SK-N-SH treated with all-trans-retinoic acid at 6 μM for 48 hours (cell line): ENCODE measurements around the gene OBP2A.

Experiments
- ATAC-seq: fragments of 200-7000 bp; cut with Tn5 transposase; 3 replicates; pipeline ENCODE4 v1.9.1; 2020; ENCODE audit warnings: mild to moderate bottlenecking, moderate library complexity
- CSDC2 ChIP-seq: fragments of 250-450 bp; sonication (Bioruptor Pico); IDR thresholded peaks from 2 replicates; pipeline ENCODE4 v1.5.0; 2020; ENCODE audit warnings: mild to moderate bottlenecking, moderate library complexity
- ISL1 ChIP-seq: fragments of 250-450 bp; sonication (Bioruptor Pico); IDR thresholded peaks from 2 replicates; pipeline ENCODE4 v2.1.2; 2022; ENCODE audit warnings: mild to moderate bottlenecking, moderate library complexity
- OSR1 ChIP-seq: fragments of 250-450 bp; sonication (Bioruptor Pico); IDR thresholded peaks from 2 replicates; pipeline ENCODE4 v1.8.0; 2022; ENCODE audit warnings: moderate library complexity, mild to moderate bottlenecking, inconsistent platforms
- PPARA ChIP-seq: fragments of 250-450 bp; sonication (Bioruptor Pico); IDR thresholded peaks from 2 replicates; pipeline ENCODE4 v1.5.0; 2020; ENCODE audit warnings: mild to moderate bottlenecking, borderline replicate concordance
- RARB ChIP-seq: fragments of 250-450 bp; sonication (Bioruptor Pico); IDR thresholded peaks from 2 replicates; pipeline ENCODE4 v1.8.0; 2021; ENCODE audit warnings: mild to moderate bottlenecking, moderate library complexity
- SNAI2 ChIP-seq: fragments of 250-450 bp; sonication (Bioruptor Pico); IDR thresholded peaks from 2 replicates; pipeline ENCODE4 v1.5.0; 2020; ENCODE audit warnings: mild to moderate bottlenecking, moderate library complexity
- TCF4 ChIP-seq: fragments of 250-450 bp; sonication (Bioruptor Pico); IDR thresholded peaks from 2 replicates; pipeline ENCODE4 v1.8.0; 2021; ENCODE audit warnings: mild to moderate bottlenecking, moderate library complexity, borderline replicate concordance
- ZC3H10 ChIP-seq: fragments of 250-450 bp; sonication (Bioruptor Pico); IDR thresholded peaks from 2 replicates; pipeline ENCODE4 v1.5.1; 2021; ENCODE audit warnings: mild to moderate bottlenecking, moderate library complexity
- ZFP3 ChIP-seq: fragments of 250-450 bp; sonication (Bioruptor Pico); IDR thresholded peaks from 2 replicates; pipeline ENCODE4 v1.5.0; 2020; ENCODE audit warnings: mild to moderate bottlenecking, moderate library complexity
- ZFP30 ChIP-seq: fragments of 450-650 bp; formaldehyde crosslinking; IDR thresholded peaks from 2 replicates; pipeline ENCODE4 v1.5.0; 2022; ENCODE audit warnings: mild to moderate bottlenecking, moderate library complexity
- ZNF565 ChIP-seq: fragments of 450-650 bp; formaldehyde crosslinking; conservative IDR thresholded peaks from 2 replicates; pipeline ENCODE4 v1.5.0; 2020; ENCODE audit warnings: low read depth, mild to moderate bottlenecking, moderate library complexity
- ZNF70 ChIP-seq: fragments of 450-650 bp; formaldehyde crosslinking; IDR thresholded peaks from 2 replicates; pipeline ENCODE4 v1.5.0; 2020; ENCODE audit warnings: mild to moderate bottlenecking, moderate library complexity
- ZNF8 ChIP-seq: fragments of 450-650 bp; formaldehyde crosslinking; IDR thresholded peaks from 2 replicates; pipeline ENCODE4 v1.5.0; 2020; ENCODE audit warnings: mild to moderate bottlenecking, moderate library complexity
- TF ChIP-seq, protein P1 (sequence below): fragments of 250-450 bp; sonication (Bioruptor Pico); IDR thresholded peaks from 2 replicates; pipeline ENCODE4 v1.8.0; 2020; ENCODE audit warnings: mild to moderate bottlenecking, moderate library complexity, borderline replicate concordance
- TF ChIP-seq, protein P2 (sequence below): fragments of 250-450 bp; sonication (Bioruptor Pico); IDR thresholded peaks from 2 replicates; pipeline ENCODE4 v1.5.0; 2020; ENCODE audit warnings: mild to moderate bottlenecking, moderate library complexity
- TF ChIP-seq, protein P3 (sequence below): fragments of 250-450 bp; sonication (Bioruptor Pico); IDR thresholded peaks from 2 replicates; pipeline ENCODE4 v1.5.1; 2020; ENCODE audit warnings: low read depth, mild to moderate bottlenecking, moderate library complexity
- TF ChIP-seq, protein P4 (sequence below): fragments of 250-450 bp; sonication (Bioruptor Pico); IDR thresholded peaks from 2 replicates; pipeline ENCODE4 v1.8.0; 2021; ENCODE audit warnings: low read depth, mild to moderate bottlenecking, moderate library complexity, borderline replicate concordance
- TF ChIP-seq, protein P5 (sequence below): fragments of 250-450 bp; sonication (Bioruptor Pico); IDR thresholded peaks from 2 replicates; pipeline ENCODE4 v1.5.1; 2021; ENCODE audit warnings: mild to moderate bottlenecking, moderate library complexity

OBP2A gene

DNA sequence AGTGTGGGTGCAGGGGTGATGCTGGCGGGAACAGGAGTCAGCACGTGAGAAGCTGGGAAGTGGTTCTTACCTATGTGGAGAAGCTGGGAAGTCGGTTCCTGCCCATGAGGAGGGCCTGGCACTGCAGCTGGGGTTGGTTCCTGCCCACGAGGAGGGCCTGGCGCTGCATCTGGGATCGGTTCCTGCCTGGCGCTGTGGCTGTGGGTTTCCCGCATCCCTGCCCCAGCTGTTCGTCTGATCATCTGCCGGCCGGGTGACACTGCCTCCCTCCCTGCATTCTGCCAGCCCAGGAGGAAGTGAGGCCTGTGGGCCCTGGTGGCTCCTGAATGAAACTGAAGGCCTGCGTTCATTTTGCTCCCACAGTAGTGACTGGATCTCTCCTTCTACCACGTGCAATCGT lies 5.1 kb downstream of the OBP2A start:
- TF ChIP-seq, protein P1, sequence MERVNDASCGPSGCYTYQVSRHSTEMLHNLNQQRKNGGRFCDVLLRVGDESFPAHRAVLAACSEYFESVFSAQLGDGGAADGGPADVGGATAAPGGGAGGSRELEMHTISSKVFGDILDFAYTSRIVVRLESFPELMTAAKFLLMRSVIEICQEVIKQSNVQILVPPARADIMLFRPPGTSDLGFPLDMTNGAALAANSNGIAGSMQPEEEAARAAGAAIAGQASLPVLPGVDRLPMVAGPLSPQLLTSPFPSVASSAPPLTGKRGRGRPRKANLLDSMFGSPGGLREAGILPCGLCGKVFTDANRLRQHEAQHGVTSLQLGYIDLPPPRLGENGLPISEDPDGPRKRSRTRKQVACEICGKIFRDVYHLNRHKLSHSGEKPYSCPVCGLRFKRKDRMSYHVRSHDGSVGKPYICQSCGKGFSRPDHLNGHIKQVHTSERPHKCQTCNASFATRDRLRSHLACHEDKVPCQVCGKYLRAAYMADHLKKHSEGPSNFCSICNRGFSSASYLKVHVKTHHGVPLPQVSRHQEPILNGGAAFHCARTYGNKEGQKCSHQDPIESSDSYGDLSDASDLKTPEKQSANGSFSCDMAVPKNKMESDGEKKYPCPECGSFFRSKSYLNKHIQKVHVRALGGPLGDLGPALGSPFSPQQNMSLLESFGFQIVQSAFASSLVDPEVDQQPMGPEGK (CRISPR knock-in tag) = no peak
- TF ChIP-seq, protein P2, sequence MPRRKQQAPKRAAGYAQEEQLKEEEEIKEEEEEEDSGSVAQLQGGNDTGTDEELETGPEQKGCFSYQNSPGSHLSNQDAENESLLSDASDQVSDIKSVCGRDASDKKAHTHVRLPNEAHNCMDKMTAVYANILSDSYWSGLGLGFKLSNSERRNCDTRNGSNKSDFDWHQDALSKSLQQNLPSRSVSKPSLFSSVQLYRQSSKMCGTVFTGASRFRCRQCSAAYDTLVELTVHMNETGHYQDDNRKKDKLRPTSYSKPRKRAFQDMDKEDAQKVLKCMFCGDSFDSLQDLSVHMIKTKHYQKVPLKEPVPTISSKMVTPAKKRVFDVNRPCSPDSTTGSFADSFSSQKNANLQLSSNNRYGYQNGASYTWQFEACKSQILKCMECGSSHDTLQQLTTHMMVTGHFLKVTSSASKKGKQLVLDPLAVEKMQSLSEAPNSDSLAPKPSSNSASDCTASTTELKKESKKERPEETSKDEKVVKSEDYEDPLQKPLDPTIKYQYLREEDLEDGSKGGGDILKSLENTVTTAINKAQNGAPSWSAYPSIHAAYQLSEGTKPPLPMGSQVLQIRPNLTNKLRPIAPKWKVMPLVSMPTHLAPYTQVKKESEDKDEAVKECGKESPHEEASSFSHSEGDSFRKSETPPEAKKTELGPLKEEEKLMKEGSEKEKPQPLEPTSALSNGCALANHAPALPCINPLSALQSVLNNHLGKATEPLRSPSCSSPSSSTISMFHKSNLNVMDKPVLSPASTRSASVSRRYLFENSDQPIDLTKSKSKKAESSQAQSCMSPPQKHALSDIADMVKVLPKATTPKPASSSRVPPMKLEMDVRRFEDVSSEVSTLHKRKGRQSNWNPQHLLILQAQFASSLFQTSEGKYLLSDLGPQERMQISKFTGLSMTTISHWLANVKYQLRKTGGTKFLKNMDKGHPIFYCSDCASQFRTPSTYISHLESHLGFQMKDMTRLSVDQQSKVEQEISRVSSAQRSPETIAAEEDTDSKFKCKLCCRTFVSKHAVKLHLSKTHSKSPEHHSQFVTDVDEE = no peak
- TF ChIP-seq, protein P3, sequence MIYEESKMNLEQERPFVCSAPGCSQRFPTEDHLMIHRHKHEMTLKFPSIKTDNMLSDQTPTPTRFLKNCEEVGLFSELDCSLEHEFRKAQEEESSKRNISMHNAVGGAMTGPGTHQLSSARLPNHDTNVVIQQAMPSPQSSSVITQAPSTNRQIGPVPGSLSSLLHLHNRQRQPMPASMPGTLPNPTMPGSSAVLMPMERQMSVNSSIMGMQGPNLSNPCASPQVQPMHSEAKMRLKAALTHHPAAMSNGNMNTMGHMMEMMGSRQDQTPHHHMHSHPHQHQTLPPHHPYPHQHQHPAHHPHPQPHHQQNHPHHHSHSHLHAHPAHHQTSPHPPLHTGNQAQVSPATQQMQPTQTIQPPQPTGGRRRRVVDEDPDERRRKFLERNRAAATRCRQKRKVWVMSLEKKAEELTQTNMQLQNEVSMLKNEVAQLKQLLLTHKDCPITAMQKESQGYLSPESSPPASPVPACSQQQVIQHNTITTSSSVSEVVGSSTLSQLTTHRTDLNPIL (CRISPR knock-in tag) = no peak
- TF ChIP-seq ZNF565 (CRISPR knock-in tag) (no peak), ZNF8 (CRISPR knock-in tag) (no peak)
- TF ChIP-seq, protein P4, sequence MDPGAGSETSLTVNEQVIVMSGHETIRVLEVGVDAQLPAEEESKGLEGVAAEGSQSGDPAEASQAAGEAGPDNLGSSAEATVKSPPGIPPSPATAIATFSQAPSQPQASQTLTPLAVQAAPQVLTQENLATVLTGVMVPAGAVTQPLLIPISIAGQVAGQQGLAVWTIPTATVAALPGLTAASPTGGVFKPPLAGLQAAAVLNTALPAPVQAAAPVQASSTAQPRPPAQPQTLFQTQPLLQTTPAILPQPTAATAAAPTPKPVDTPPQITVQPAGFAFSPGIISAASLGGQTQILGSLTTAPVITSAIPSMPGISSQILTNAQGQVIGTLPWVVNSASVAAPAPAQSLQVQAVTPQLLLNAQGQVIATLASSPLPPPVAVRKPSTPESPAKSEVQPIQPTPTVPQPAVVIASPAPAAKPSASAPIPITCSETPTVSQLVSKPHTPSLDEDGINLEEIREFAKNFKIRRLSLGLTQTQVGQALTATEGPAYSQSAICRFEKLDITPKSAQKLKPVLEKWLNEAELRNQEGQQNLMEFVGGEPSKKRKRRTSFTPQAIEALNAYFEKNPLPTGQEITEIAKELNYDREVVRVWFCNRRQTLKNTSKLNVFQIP = no peak
- no peak for ATAC-seq

DNA sequence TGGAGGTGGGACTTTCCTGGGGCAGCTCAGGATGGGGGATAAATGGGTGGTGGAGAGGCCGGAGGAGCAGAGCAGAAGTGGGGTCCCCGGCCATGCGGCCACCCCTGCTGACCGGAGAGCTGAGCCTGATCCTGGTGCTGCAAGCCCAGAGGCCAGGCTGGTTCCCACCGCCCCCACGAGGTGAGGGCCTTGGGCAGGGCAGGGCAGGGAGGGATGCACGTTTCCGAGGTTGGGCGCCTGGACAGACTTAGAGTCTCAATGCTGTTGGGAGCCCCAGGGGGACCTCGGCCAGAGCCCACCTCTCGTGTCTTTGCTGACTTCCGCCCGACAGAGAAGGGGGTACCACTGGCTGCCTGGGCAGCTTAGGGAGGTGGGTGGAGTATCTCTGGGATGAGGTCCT lies 5.5 kb downstream of the OBP2A start:
- ATAC-seq = no peak

More for the DNA sequence above, 5.5 kb downstream of the OBP2A start:
- TF ChIP-seq, protein P5, sequence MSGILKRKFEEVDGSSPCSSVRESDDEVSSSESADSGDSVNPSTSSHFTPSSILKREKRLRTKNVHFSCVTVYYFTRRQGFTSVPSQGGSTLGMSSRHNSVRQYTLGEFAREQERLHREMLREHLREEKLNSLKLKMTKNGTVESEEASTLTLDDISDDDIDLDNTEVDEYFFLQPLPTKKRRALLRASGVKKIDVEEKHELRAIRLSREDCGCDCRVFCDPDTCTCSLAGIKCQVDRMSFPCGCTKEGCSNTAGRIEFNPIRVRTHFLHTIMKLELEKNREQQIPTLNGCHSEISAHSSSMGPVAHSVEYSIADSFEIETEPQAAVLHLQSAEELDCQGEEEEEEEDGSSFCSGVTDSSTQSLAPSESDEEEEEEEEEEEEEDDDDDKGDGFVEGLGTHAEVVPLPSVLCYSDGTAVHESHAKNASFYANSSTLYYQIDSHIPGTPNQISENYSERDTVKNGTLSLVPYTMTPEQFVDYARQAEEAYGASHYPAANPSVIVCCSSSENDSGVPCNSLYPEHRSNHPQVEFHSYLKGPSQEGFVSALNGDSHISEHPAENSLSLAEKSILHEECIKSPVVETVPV (CRISPR knock-in tag) = no peak
- TF ChIP-seq ZNF8 (CRISPR knock-in tag) (no peak), ZFP30 (CRISPR knock-in tag) (no peak), ISL1 (CRISPR knock-in tag) (no peak), SNAI2 (no peak), ZNF565 (CRISPR knock-in tag) (no peak), PPARA (CRISPR knock-in tag) (no peak), ZFP3 (CRISPR knock-in tag) (no peak), ZC3H10 (CRISPR knock-in tag) (no peak), TCF4 (CRISPR knock-in tag) (no peak), RARB (no peak), CSDC2 (CRISPR knock-in tag) (no peak), ZNF70 (CRISPR knock-in tag) (no peak), OSR1 (CRISPR knock-in tag) (no peak)
- TF ChIP-seq, protein P2 = no peak
- TF ChIP-seq, protein P1 (CRISPR knock-in tag) = no peak
- TF ChIP-seq, protein P3 (CRISPR knock-in tag) = no peak
